Neural cell (in vitro differentiated cells): Measurements from ENCODE around the gene PTPRN2. TPM values are rescaled to one million over a fixed set of nuclear protein-coding genes. Genes with fewer than 3 reads are reported as not detected.

Experiments used
- H2AFZ ChIP-seq: fragments of 200-600, 300-800 bp; sonication (generic), shearing (Covaris generic); 2 replicates; pipeline ENCODE4 v1.6.0; 2014; ENCODE audit warnings: low read depth, mild to moderate bottlenecking, antibody characterized with exemption, low read length, moderate library complexity
- H3F3A ChIP-seq: fragments of 200-600 bp; shearing (Covaris generic); 2 replicates; pipeline ENCODE4 v1.6.1; 2016; ENCODE audit warnings: mild to moderate bottlenecking, moderate library complexity, mixed read lengths, antibody characterized with exemption, low read length; ENCODE audit not compliant: insufficient read depth, poor library complexity, severe bottlenecking
- H3K27ac ChIP-seq: fragments of 200-600, 300-800 bp; sonication (generic), shearing (Covaris generic); 2 replicates; pipeline ENCODE4 v1.5.1; 2014; ENCODE audit warnings: mild to moderate bottlenecking, low read length, moderate library complexity
- H3K27me3 ChIP-seq: fragments of 300-800, 200-600 bp; sonication (generic), shearing (Covaris generic); 2 replicates; pipeline ENCODE4 v1.6.0; 2014; ENCODE audit warnings: mild to moderate bottlenecking, low read depth, low read length, moderate library complexity; ENCODE audit not compliant: insufficient read depth
- H3K36me3 ChIP-seq: fragments of 300-800, 200-600 bp; sonication (generic), shearing (Covaris generic); 2 replicates; pipeline ENCODE4 v1.5.1; 2014; ENCODE audit warnings: mild to moderate bottlenecking, antibody characterized with exemption, low read length, moderate library complexity; ENCODE audit not compliant: insufficient read depth
- H3K4me2 ChIP-seq: fragments of 300-800, 200-600 bp; sonication (generic), shearing (Covaris generic); 2 replicates; pipeline ENCODE4 v1.6.0; 2014; ENCODE audit warnings: mild to moderate bottlenecking, low read length
- H3K4me3 ChIP-seq: fragments of 300-800, 200-600 bp; sonication (generic), shearing (Covaris generic); 2 replicates; pipeline ENCODE4 v1.5.1; 2014; ENCODE audit warnings: mild to moderate bottlenecking, low read length, moderate library complexity
- H3K79me2 ChIP-seq: fragments of 200-600 bp; shearing (Covaris generic); replicated peaks from 2 replicates; pipeline ENCODE4 v1.6.0; 2014; ENCODE audit warnings: mild to moderate bottlenecking, low read length, moderate library complexity; ENCODE audit not compliant: insufficient read depth
- H3K9ac ChIP-seq: fragments of 300-800, 200-600 bp; sonication (generic), shearing (Covaris generic); 2 replicates; pipeline ENCODE4 v1.6.1; 2016; ENCODE audit warnings: mild to moderate bottlenecking, low read length, mixed read lengths
- H3K9me2 ChIP-seq: fragments of 200-600 bp; shearing (Covaris generic); 2 replicates; pipeline ENCODE4 v1.6.1; 2016; ENCODE audit warnings: mild to moderate bottlenecking, low read length, mixed read lengths; ENCODE audit not compliant: insufficient read depth
- H3K9me3 ChIP-seq: fragments of 200-600, 300-800 bp; sonication (generic), shearing (Covaris generic); 2 replicates; pipeline ENCODE4 v1.6.1; 2016; ENCODE audit warnings: mild to moderate bottlenecking, mixed run types, low read length, moderate library complexity, mixed read lengths
- H4K20me1 ChIP-seq: fragments of 200-600 bp; shearing (Covaris generic); 2 replicates; pipeline ENCODE4 v1.6.1; 2016; ENCODE audit warnings: mild to moderate bottlenecking, mixed run types; ENCODE audit not compliant: insufficient read depth
- EP300 ChIP-seq: fragments of 450-650 bp; conservative IDR thresholded peaks from 2 replicates; pipeline ENCODE4 v1.6.1; 2014; ENCODE audit warnings: antibody characterized with exemption, mild to moderate bottlenecking, moderate library complexity; ENCODE audit not compliant: poor library complexity, severe bottlenecking
- EZH2 ChIP-seq: fragments of 200-600, 300-800 bp; shearing (Covaris generic), sonication (generic); IDR thresholded peaks from 2 replicates; pipeline ENCODE4 v1.6.1; 2014; ENCODE audit warnings: antibody characterized with exemption, low read length, borderline replicate concordance, mild to moderate bottlenecking; ENCODE audit not compliant: insufficient read depth, poor library complexity, severe bottlenecking
- MXI1 ChIP-seq: fragments of 450-650 bp; conservative IDR thresholded peaks from 2 replicates; pipeline ENCODE4 v1.6.1; 2014; ENCODE audit warnings: antibody characterized with exemption, mild to moderate bottlenecking; ENCODE audit not compliant: poor library complexity, severe bottlenecking
- POLR2AphosphoS5 ChIP-seq: IDR thresholded peaks from 2 replicates; pipeline ENCODE4 v1.6.1; 2012
- RAD21 ChIP-seq: fragments of 450-650 bp; conservative IDR thresholded peaks from 2 replicates; pipeline ENCODE4 v1.6.1; 2014; ENCODE audit warnings: antibody characterized with exemption, mild to moderate bottlenecking, moderate library complexity
- SMC3 ChIP-seq: fragments of 450-650 bp; conservative IDR thresholded peaks from 2 replicates; pipeline ENCODE4 v1.6.1; 2014; ENCODE audit warnings: antibody characterized with exemption, mild to moderate bottlenecking, moderate library complexity; ENCODE audit not compliant: poor library complexity
- TAF1 ChIP-seq: IDR thresholded peaks from 2 replicates; pipeline ENCODE4 v1.6.1; 2012; ENCODE audit warnings: low read depth
- polyA plus RNA-seq: library from polyadenylated mRNA; depleted of rRNA; stranded (reverse); fragments of >200 nt; gene quantifications from 2 replicates; pipeline ENCODE4 v1.2.3, GENCODE V29; 2014
- TF ChIP-seq, protein P1 (sequence below): fragments of 450-650 bp; IDR thresholded peaks from 2 replicates; pipeline ENCODE4 v1.5.1; 2014; ENCODE audit warnings: antibody characterized with exemption, mild to moderate bottlenecking, moderate library complexity; ENCODE audit not compliant: poor library complexity, severe bottlenecking
- TF ChIP-seq, protein P2 (sequence below): IDR thresholded peaks from 2 replicates; pipeline ENCODE4 v1.6.1; 2012; ENCODE audit warnings: borderline replicate concordance

The PTPRN2 gene
- polyA plus RNA-seq, 1 donor from 2014 or later, result 31.0 TPM

DNA sequence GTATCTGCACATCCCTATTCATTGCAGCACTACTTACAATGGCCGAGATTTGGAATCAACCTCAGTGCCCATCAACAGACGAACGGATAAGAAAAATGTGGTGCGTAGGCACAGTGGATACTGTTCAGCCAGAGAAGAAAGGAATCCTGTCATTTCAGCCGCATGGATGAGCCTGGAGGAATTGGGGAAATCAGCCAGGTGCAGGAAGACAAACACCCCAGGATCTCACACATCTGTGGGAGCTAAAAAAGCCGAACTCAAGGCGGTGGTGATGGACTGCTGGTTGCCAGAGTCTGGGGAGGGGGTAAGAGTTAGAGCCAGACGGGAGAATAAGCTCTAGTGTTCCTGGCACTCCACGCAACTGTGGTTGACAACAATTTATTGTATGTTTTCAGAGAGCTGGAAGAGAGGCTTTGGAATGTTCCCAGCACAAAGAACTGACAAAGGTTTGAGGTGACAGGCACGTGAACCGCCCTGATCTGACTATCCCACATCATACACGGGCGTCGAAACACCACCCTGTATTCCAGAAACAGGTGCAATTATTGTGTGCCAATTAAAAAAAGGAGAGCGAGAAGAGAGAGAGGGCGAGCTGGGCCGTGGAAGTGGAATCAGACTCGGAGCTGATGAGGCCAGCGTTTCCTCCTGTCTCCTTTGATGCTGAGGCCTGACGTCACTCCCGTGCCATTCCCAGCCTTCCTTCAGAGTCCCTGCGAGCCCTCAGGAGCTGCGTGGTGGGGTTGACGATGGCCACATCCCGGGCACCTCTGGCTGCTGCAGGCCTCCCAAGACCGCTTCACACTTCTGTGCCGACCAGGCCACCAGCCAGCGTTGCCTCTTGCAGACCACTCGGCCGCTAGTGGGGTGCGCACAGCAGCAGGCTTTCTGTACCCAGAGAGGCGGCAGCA lies 1061.4 kb downstream of the PTPRN2 start:
- Histone ChIP-seq H3K4me2 (no peak overlapping the region), H3K9ac (no peak overlapping the region), H3K9me3 (no peaks in the 10 kb centered on the region), H4K20me1 (no peaks in the 10 kb centered on the region), H3K4me3 (no peak overlapping the region), H3K79me2 (no peaks in the 10 kb centered on the region), H3K27me3 (no peaks in the 10 kb centered on the region), H2AFZ (no peak overlapping the region), H3F3A (no peaks in the 10 kb centered on the region), H3K9me2 (no peaks in the 10 kb centered on the region), H3K27ac (no peak overlapping the region), H3K36me3 (no peaks in the 10 kb centered on the region)
- TF ChIP-seq SMC3, result no peak
- no peak for TF ChIP-seq EZH2
- no peak for TF ChIP-seq RAD21
- TF ChIP-seq, protein P1, sequence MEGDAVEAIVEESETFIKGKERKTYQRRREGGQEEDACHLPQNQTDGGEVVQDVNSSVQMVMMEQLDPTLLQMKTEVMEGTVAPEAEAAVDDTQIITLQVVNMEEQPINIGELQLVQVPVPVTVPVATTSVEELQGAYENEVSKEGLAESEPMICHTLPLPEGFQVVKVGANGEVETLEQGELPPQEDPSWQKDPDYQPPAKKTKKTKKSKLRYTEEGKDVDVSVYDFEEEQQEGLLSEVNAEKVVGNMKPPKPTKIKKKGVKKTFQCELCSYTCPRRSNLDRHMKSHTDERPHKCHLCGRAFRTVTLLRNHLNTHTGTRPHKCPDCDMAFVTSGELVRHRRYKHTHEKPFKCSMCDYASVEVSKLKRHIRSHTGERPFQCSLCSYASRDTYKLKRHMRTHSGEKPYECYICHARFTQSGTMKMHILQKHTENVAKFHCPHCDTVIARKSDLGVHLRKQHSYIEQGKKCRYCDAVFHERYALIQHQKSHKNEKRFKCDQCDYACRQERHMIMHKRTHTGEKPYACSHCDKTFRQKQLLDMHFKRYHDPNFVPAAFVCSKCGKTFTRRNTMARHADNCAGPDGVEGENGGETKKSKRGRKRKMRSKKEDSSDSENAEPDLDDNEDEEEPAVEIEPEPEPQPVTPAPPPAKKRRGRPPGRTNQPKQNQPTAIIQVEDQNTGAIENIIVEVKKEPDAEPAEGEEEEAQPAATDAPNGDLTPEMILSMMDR, result no peak
- no peak for TF ChIP-seq TAF1
- no peak for TF ChIP-seq POLR2AphosphoS5
- no peak for TF ChIP-seq MXI1
- TF ChIP-seq, protein P2, sequence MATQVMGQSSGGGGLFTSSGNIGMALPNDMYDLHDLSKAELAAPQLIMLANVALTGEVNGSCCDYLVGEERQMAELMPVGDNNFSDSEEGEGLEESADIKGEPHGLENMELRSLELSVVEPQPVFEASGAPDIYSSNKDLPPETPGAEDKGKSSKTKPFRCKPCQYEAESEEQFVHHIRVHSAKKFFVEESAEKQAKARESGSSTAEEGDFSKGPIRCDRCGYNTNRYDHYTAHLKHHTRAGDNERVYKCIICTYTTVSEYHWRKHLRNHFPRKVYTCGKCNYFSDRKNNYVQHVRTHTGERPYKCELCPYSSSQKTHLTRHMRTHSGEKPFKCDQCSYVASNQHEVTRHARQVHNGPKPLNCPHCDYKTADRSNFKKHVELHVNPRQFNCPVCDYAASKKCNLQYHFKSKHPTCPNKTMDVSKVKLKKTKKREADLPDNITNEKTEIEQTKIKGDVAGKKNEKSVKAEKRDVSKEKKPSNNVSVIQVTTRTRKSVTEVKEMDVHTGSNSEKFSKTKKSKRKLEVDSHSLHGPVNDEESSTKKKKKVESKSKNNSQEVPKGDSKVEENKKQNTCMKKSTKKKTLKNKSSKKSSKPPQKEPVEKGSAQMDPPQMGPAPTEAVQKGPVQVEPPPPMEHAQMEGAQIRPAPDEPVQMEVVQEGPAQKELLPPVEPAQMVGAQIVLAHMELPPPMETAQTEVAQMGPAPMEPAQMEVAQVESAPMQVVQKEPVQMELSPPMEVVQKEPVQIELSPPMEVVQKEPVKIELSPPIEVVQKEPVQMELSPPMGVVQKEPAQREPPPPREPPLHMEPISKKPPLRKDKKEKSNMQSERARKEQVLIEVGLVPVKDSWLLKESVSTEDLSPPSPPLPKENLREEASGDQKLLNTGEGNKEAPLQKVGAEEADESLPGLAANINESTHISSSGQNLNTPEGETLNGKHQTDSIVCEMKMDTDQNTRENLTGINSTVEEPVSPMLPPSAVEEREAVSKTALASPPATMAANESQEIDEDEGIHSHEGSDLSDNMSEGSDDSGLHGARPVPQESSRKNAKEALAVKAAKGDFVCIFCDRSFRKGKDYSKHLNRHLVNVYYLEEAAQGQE, result no peak
- no peak for TF ChIP-seq EP300

GRCh38 chr7:157525491-157525915 lies 1062.1 kb downstream of the PTPRN2 start:
- no peak overlapping the region for H3K4me3 ChIP-seq
- no peak overlapping the region for H3K4me2 ChIP-seq
- no peak for TF ChIP-seq EP300
- TF ChIP-seq POLR2AphosphoS5, result no peak
- no peak for TF ChIP-seq MXI1
- no peak for TF ChIP-seq EZH2
- TF ChIP-seq TAF1, result no peak
- no peak for TF ChIP-seq SMC3
- TF ChIP-seq, protein P2, result no peak
- no peak for TF ChIP-seq RAD21
- TF ChIP-seq, protein P1, result no peak
- H3K27ac ChIP-seq, result no peak overlapping the region
- H3K79me2 ChIP-seq, result no peaks in the 10 kb centered on the region
- H2AFZ ChIP-seq, result no peak overlapping the region
- no peaks in the 10 kb centered on the region for H3K9me2 ChIP-seq
- H3K9me3 ChIP-seq, result no peaks in the 10 kb centered on the region
- H4K20me1 ChIP-seq, result no peaks in the 10 kb centered on the region
- H3K27me3 ChIP-seq, result no peaks in the 10 kb centered on the region
- H3K36me3 ChIP-seq, result no peaks in the 10 kb centered on the region
- no peaks in the 10 kb centered on the region for H3F3A ChIP-seq
- no peak overlapping the region for H3K9ac ChIP-seq
